ENCODE measurements around the gene BCL2L11.

- TF ChIP-seq CTCF (IDR thresholded peaks at IDR 0.05 in 2 of 3, conservative IDR thresholded peaks at IDR 0.05 in 1 of 3; ENCODE audit: control insufficient read depth in 2 of 3, extremely low read depth in 1 of 3, insufficient read depth in 1 of 3, low read depth in 3 of 3, low read length in 3 of 3) (no peak), TAF1 (IDR thresholded peaks at IDR 0.05; ENCODE audit: borderline replicate concordance, low read depth, low read length) (no peak), GABPA (IDR thresholded peaks at IDR 0.05; ENCODE audit: low read depth) (no peak), YY1 (IDR thresholded peaks at IDR 0.05; ENCODE audit: low read depth, low read length) (no peak), ZNF622 (IDR thresholded peaks at IDR 0.05) (no peak), POLR2A (IDR thresholded peaks at IDR 0.05; ENCODE audit: low read depth, low read length) (no peak), FOXM1 (IDR thresholded peaks at IDR 0.05; ENCODE audit: low read depth, low read length) (no peak), ZBTB33 (IDR thresholded peaks at IDR 0.05) (no peak), RFX5 (IDR thresholded peaks at IDR 0.05; ENCODE audit: low read depth, low read length) (no peak), SKIL (IDR thresholded peaks at IDR 0.05; ENCODE audit: low read depth, poor library complexity, severe bottlenecking) (no peak), E2F8 (IDR thresholded peaks at IDR 0.05; ENCODE audit: low read depth, partially characterized antibody) (no peak)
These were observed 34.0 kb downstream of the BCL2L11 start for GRCh38 chr2:111154758-111155157.

Data from GM12878 (cell line).